22Rv1 (cell line): ENCODE results near the gene VPS45.
"Not testable (repeated sequence)": the region's sequence is repeated elsewhere in the genome, so short reads cannot be mapped to it uniquely, and the experiment has no call there.

Source experiments
- H3K27ac ChIP-seq: fragments of 450-650 bp; 2 replicates; pipeline ENCODE4 v1.5.1; 2017
- ZFX ChIP-seq: fragments of 450-650 bp; IDR thresholded peaks from 2 replicates; pipeline ENCODE4 v1.6.1; 2017; ENCODE audit warnings: antibody characterized with exemption, borderline replicate concordance
- TF ChIP-seq, protein P1 (sequence below): fragments of 450-650 bp; IDR thresholded peaks from 2 replicates; pipeline ENCODE4 v1.5.1; 2017; ENCODE audit warnings: mild to moderate bottlenecking

Gene VPS45

DNA sequence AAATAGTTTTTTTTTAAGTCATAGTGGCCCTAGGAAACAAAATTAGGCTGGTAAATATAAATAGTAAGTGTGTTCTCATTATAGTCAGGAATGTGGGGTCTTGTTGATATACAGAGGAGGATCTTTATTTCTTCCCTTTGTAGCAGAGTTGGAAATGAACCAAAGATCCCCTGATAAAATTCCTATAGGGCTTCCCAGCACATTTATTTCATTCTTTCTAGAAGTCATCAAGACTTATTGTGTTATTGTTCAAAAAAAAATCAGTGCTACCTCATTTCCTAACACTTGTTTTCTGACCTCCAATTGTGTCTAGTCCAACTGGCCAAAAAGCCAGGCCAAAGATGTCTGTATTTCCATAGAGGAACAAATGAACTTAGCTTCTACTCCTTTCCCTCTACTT, 74.5 kb downstream of the VPS45 start:
- H3K27ac ChIP-seq: no peak overlapping the region
- TF ChIP-seq, protein P1, sequence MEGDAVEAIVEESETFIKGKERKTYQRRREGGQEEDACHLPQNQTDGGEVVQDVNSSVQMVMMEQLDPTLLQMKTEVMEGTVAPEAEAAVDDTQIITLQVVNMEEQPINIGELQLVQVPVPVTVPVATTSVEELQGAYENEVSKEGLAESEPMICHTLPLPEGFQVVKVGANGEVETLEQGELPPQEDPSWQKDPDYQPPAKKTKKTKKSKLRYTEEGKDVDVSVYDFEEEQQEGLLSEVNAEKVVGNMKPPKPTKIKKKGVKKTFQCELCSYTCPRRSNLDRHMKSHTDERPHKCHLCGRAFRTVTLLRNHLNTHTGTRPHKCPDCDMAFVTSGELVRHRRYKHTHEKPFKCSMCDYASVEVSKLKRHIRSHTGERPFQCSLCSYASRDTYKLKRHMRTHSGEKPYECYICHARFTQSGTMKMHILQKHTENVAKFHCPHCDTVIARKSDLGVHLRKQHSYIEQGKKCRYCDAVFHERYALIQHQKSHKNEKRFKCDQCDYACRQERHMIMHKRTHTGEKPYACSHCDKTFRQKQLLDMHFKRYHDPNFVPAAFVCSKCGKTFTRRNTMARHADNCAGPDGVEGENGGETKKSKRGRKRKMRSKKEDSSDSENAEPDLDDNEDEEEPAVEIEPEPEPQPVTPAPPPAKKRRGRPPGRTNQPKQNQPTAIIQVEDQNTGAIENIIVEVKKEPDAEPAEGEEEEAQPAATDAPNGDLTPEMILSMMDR: no peak
- no peak for TF ChIP-seq ZFX

DNA sequence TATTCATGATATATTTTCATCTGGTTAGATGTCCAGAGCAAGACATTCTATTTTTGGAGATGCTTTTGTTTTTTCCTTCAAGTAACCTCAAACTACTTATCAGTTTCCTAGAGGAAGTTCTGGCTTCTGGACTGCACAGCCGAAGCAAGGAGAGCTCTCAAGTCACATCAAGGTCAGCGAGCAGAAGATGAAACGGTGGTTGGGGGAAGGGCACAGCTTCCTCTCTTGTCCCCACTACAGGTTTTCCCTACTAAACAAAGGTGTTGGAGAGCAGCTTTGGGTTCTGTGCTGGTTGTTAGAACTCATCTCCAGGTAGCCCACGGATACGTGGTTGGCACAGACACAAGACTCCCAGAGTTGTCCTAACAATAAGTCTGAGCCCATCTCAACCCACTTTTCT, 77.0 kb downstream of the VPS45 start:
- H3K27ac ChIP-seq: no peak overlapping the region
- no peak for TF ChIP-seq ZFX
- TF ChIP-seq, protein P1: no peak

DNA sequence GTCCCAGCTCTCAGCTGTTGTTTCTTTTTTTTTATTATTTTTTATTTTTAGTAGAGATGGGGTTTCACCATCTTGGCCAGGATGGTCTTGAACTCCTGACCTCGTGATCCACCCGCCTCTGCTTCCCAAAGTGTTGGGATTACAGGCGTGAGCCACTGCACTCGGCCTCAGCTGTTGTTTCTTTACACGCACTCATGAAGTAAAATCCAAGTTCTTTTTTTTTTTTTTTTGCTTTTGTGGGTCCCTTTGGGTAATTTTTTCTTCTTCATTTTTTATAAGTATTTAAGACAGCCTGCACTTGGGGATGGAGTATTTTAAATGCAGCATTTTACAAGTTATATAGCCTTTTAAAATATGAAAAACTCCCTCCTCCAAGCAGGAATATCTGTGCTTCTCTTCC, 78.4 kb downstream of the VPS45 start:
- H3K27ac ChIP-seq: not testable (repeated sequence)

DNA sequence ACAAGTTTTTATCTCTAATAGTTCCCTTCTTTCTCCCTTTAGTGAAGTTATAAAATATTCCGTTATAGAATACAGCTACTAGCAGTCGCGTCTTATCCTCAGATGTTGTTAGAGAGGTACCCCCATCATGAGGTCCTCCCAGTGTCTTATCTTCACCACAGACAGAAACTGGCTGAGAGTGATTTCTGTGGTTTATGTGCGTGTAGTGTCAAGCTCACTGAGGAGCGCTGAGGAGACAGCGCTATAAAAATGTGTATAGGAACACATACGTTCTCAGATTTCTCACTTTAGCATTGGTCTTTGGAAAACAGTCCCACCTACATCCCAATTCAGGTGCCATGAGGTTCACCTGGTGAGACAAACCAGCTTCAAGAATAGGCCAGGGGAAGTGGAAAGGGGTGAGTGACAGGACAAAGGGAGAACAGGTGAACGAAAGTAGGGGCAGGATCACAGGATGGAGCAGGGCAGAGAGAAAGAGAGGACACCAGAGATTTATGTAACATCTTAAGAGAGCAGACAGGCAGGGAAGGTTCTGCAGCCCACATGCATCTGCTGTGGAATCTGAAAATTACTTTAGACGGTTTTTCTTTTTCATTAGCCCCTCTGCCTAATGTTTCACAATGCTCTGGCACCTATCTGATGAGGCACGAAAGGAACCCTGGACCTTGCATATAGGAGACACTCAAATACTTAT, 79.4 kb downstream of the VPS45 start:
- H3K27ac ChIP-seq: no peak overlapping the region
- TF ChIP-seq, protein P1: no peak
- TF ChIP-seq ZFX: no peak

DNA sequence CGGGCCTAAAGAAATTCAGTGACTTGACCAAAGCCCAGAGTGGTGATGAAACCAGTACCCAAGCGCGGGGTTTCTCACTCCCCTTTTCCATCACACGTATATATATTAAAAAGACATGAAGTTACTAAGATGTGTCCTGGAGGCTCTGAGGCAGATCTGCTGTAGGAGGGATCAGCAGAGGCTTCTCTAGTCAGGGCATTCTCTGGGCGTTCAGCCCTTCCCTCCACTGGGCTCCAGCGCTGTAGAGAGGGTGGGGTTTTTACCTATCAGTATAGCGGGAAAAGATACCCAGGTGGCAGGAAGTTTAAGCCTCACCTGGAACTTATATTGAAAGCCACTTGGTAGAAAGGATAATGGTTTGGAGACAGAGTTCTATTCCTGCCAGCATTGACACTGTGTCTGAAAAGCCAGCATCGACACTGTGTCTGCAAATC, 81.3 kb downstream of the VPS45 start:
- H3K27ac ChIP-seq: peak overlapping the region; percentile 52; the same call in 1 of the 2 replicates

DNA sequence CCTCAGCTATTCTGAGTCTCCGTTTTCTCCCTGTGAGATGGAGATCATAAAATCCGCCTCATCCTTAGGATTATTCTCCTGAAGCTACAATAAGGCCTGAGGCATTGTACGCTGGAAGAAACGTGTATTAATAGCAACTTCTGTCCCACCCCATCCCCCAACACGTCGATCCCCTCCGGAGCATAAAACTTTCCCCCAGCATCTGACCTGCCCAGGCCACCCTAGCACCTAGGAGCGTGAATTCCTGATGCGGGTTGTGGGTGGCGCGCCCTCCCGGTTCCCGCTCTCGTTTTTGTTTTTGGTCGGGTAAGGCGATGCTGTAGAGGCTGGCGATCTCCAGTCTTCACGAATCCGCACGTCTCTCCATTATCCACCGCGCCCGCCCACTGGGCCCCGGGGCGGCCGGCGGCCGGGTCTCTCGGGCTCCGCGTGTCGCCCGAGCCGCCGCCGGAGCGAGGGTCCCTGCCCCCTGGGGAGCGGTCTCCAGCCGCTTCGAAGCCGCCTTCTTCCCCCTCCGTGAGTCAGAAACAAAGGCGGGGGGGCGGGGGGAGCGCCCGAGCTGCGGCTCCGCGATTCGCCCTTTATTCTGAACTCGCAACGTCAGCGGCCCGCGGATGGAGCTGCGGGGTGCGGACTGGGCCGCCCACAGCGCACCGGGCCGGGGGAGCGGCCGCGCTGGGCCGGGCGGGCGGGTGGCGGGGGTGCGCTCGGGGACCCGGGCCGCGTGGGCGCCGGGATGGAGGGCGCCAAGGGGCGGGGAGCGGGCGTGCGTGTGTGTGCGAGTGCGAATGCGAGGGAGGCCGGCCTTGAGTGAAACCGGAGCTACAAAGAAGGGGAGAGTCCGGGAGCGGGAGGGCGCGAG, 81.9 kb downstream of the VPS45 start, which contains the start of gene PLEKHO1:
PLEKHO1 (plus strand) TSS at position 646 of the 862 bp plus-strand sequence. CDS start 342 bp downstream, outside the sequence.
- TF ChIP-seq, protein P1: no peak
- TF ChIP-seq ZFX: no peak
- H3K27ac ChIP-seq: peak within 1 kb of the TSS; percentile 52

More for the DNA sequence above, 81.3 kb downstream of the VPS45 start:
- TF ChIP-seq, protein P1: no peak
- no peak for TF ChIP-seq ZFX

DNA sequence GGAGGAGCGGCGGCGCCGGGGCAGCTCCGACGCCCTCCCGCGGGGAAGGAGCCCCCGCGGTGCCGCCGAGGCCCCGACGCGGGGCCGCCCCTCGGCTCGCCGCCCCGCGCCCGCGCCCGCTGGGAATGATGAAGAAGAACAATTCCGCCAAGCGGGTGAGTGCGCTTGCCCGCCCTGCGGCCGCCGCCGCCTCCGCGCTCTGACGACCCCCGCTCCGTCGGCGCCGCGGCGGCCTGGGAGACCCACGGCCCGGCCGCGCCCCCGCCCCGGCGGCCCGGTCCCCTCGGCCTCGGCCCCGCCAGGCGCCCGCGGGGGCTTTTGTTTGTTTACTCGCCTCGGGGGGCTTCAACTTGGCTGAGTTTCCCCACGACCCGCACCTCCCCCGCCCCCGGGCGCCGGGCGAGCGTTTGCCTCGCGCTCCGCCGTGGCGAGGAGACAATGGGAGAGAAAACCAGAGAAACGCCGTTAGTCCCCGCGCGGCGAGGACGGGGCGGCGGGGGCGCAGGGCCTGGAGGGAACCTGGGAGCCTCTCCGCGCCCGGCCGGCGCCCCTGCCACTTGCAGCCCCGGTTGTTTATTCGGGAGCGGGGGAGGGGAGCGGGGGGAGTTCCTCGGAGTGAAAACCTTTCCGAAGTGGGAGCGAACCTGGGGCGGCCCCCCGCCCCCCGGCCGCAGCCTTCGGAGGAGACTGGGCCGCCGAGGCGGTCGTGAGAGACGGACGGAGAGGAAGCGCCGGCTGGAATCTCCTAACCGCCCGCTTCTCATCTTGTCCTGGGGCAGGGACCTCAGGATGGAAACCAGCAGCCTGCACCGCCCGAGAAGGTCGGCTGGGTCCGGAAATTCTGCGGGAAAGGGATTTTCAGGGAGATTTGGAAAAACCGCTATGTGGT, 82.8 kb downstream of the VPS45 start:
- no peak for TF ChIP-seq ZFX
- TF ChIP-seq, protein P1: no peak
- H3K27ac ChIP-seq: peak overlapping the region; percentile 52
